Thyroid gland (tissue), 4 donors: ENCODE data around the gene C19orf12.

Experiments
- CTCF ChIP-seq, 6 experiments: fragments of 200-600 bp in 3 of 6; fragments of 450-650 bp in 3 of 6; sonication (generic) in 3 of 6; IDR thresholded peaks; one replicate each; pipeline ENCODE4 v1.5.1; 2016 to 2019; ENCODE audit warnings: antibody characterized with exemption in 6 of 6, mild to moderate bottlenecking in 2 of 6, inconsistent platforms in 1 of 6, moderate library complexity in 1 of 6
- POLR2A ChIP-seq, 2 donors: fragments of 450-650 bp; IDR thresholded peaks; one replicate each; pipeline ENCODE4 v1.6.1; 2017; ENCODE audit warnings: antibody characterized with exemption in 2 of 2, mild to moderate bottlenecking in 2 of 2, moderate library complexity in 1 of 2

GRCh38 chr19:29651622-29652394 is 63.3 kb downstream of the C19orf12 start:
- TF ChIP-seq CTCF (IDR thresholded peaks at IDR 0.05): no peak
- no peak for TF ChIP-seq POLR2A (IDR thresholded peaks at IDR 0.05)
